Osteocyte (in vitro differentiated cells): Measurements from ENCODE around the gene DERA. TPM values are rescaled to one million over a fixed set of nuclear protein-coding genes. Genes with fewer than 3 reads are reported as not detected.

Experiments
- DNase-seq: peaks from one replicate; pipeline ENCODE4 v3.0.0; 2021; ENCODE audit warnings: mixed read lengths; ENCODE audit not compliant: unreplicated experiment; ENCODE audit errors: extremely low spot score
- H3K27ac Mint-ChIP-seq: one replicate; pipeline ENCODE4 v1.8.0; 2021; ENCODE audit warnings: mild to moderate bottlenecking, mixed read lengths; ENCODE audit not compliant: unreplicated experiment
- H3K27me3 Mint-ChIP-seq: one replicate; pipeline ENCODE4 v1.8.0; 2021; ENCODE audit warnings: mixed read lengths; ENCODE audit not compliant: unreplicated experiment
- H3K36me3 Mint-ChIP-seq: one replicate; pipeline ENCODE4 v1.8.0; 2021; ENCODE audit warnings: mixed read lengths; ENCODE audit not compliant: unreplicated experiment
- H3K4me1 Mint-ChIP-seq: one replicate; pipeline ENCODE4 v1.8.0; 2021; ENCODE audit warnings: mixed read lengths; ENCODE audit not compliant: unreplicated experiment
- H3K4me3 Mint-ChIP-seq: one replicate; pipeline ENCODE4 v1.8.0; 2021; ENCODE audit warnings: mild to moderate bottlenecking, moderate library complexity, mixed read lengths; ENCODE audit not compliant: unreplicated experiment
- H3K9me3 Mint-ChIP-seq: one replicate; pipeline ENCODE4 v1.8.0; 2021; ENCODE audit warnings: mixed read lengths; ENCODE audit not compliant: unreplicated experiment
- CTCF ChIP-seq: fragments of 200-600 bp; sonication (generic); IDR thresholded peaks from 2 replicates; pipeline ENCODE4 v1.5.0; 2021; ENCODE audit warnings: antibody characterized with exemption, mild to moderate bottlenecking, moderate library complexity
- total RNA-seq: library from RNA; stranded (reverse); gene quantifications from 2 replicates; pipeline ENCODE4 v1.2.1, GENCODE V29; 2021

Gene DERA
- total RNA-seq, 1 donor from 2014 or later, result 29.8 TPM

GRCh38 chr12:16062611-16063010 is 151.5 kb downstream of the DERA start:
- TF ChIP-seq CTCF, result no peak
- no peak overlapping the region for H3K4me3 Mint-ChIP-seq
- no peak overlapping the region for H3K27ac Mint-ChIP-seq
- DNase-seq, result no peak
- H3K4me1 Mint-ChIP-seq, result no peaks in the 10 kb centered on the region
- H3K9me3 Mint-ChIP-seq, result no peaks in the 10 kb centered on the region
- H3K27me3 Mint-ChIP-seq, result no peaks in the 10 kb centered on the region
- H3K36me3 Mint-ChIP-seq, result no peaks in the 10 kb centered on the region

- no peaks in the 10 kb centered on the region for H3K36me3 Mint-ChIP-seq
- no peak overlapping the region for H3K27ac Mint-ChIP-seq
- H3K4me1 Mint-ChIP-seq, result no peaks in the 10 kb centered on the region
- no peaks in the 10 kb centered on the region for H3K9me3 Mint-ChIP-seq
- no peak for DNase-seq
- H3K4me3 Mint-ChIP-seq, result no peak overlapping the region
- no peak for TF ChIP-seq CTCF
- no peaks in the 10 kb centered on the region for H3K27me3 Mint-ChIP-seq
Observed at GRCh38 chr12:16063726-16064125, 152.6 kb downstream of the DERA start.

- no peak for TF ChIP-seq CTCF
- Mint-ChIP-seq H3K4me3 (no peak overlapping the region), H3K36me3 (no peaks in the 10 kb centered on the region), H3K27me3 (peaks cover 8% of the 10 kb centered on the region), H3K4me1 (no peaks in the 10 kb centered on the region), H3K27ac (no peak overlapping the region), H3K9me3 (no peaks in the 10 kb centered on the region)
- DNase-seq, result no peak
Observed at GRCh38 chr12:16070113-16070512, 159.0 kb downstream of the DERA start.

- Mint-ChIP-seq H3K27me3 (peaks cover 8% of the 10 kb centered on the region), H3K9me3 (no peaks in the 10 kb centered on the region), H3K4me3 (no peak overlapping the region), H3K4me1 (no peaks in the 10 kb centered on the region), H3K36me3 (no peaks in the 10 kb centered on the region), H3K27ac (no peak overlapping the region)
- no peak for TF ChIP-seq CTCF
- no peak for DNase-seq
Observed at GRCh38 chr12:16072678-16073077, 161.5 kb downstream of the DERA start.

- no peak for DNase-seq
- no peak overlapping the region for H3K4me3 Mint-ChIP-seq
- H3K27ac Mint-ChIP-seq, result no peak overlapping the region
- H3K9me3 Mint-ChIP-seq, result no peaks in the 10 kb centered on the region
- H3K4me1 Mint-ChIP-seq, result no peaks in the 10 kb centered on the region
- peaks cover 8% of the 10 kb centered on the region for H3K27me3 Mint-ChIP-seq
- H3K36me3 Mint-ChIP-seq, result no peaks in the 10 kb centered on the region
- TF ChIP-seq CTCF, result no peak
Observed at GRCh38 chr12:16074894-16075293, 163.8 kb downstream of the DERA start.
